ENCODE data around the gene HELB.

The HELB gene

DNA sequence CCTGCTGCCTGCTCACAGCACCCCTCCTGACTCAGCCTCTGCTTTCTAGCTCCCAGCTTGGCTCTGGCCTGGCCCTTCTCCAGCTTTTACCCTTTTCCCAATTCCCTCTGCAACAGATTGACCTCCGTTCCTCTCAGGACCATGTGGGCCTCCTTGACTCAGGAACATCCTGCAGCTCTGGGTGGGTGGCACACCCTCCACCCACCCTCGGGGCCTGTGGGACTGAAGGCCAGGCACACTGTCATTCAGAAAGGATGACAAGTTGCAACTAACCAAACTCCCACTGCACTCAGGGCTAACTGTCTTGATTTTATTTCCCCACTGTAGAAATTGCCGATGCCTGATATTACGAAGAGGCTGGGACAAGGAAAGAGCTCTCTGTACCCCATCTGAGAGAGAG is 59.4 kb downstream of the HELB start:
- TF ChIP-seq, protein P1, sequence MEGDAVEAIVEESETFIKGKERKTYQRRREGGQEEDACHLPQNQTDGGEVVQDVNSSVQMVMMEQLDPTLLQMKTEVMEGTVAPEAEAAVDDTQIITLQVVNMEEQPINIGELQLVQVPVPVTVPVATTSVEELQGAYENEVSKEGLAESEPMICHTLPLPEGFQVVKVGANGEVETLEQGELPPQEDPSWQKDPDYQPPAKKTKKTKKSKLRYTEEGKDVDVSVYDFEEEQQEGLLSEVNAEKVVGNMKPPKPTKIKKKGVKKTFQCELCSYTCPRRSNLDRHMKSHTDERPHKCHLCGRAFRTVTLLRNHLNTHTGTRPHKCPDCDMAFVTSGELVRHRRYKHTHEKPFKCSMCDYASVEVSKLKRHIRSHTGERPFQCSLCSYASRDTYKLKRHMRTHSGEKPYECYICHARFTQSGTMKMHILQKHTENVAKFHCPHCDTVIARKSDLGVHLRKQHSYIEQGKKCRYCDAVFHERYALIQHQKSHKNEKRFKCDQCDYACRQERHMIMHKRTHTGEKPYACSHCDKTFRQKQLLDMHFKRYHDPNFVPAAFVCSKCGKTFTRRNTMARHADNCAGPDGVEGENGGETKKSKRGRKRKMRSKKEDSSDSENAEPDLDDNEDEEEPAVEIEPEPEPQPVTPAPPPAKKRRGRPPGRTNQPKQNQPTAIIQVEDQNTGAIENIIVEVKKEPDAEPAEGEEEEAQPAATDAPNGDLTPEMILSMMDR (conservative IDR thresholded peaks at IDR 0.05; ENCODE audit: control insufficient read depth, insufficient read depth, low read depth, low read length): no peak
- H3K4me3 ChIP-seq (ENCODE audit: control insufficient read depth, low read depth, low read length): no peak overlapping the region
- no peak for DNase-seq (ENCODE audit: low read depth)

DNA sequence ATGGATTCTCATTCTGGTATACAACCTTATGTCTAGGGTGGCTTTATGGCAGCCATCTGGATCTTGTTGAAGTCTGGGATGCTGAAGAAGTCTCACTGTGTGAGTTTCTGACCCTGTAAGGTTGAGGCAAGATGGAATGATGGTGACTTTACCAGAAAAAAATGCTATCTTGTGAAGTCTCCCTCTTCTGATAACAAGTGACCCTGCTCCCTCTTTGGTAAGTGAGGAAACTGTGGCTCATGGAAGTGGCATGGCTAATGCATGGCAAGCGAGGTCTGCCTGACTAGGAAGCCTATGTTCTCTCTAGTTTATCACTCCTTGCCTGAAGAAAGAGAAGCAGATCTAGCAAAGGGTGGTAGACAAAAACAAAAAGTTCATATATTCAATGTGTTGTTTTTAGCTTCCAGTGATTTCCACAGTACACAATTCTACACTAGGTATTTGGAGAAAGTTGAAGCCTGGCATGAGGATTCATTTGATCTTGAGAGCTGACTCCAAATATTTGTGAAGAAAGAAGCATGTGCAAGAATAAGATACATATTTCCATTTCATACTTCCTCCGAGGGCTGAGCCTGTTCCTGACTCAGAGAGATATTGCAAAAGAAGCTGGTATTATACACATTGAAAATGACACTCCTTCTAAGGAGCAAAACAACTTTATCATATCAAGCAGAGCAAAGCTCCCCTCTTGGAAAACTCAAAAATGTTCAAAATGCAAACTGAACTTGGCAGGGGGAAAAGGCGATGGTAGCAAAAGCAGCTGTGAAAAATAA is 63.6 kb downstream of the HELB start:
- TF ChIP-seq, protein P1 (conservative IDR thresholded peaks at IDR 0.05; ENCODE audit: control insufficient read depth, insufficient read depth, low read depth, low read length): no peak
- no peak for DNase-seq (ENCODE audit: low read depth)
- H3K4me3 ChIP-seq (ENCODE audit: control insufficient read depth, low read depth, low read length): no peak overlapping the region

DNA sequence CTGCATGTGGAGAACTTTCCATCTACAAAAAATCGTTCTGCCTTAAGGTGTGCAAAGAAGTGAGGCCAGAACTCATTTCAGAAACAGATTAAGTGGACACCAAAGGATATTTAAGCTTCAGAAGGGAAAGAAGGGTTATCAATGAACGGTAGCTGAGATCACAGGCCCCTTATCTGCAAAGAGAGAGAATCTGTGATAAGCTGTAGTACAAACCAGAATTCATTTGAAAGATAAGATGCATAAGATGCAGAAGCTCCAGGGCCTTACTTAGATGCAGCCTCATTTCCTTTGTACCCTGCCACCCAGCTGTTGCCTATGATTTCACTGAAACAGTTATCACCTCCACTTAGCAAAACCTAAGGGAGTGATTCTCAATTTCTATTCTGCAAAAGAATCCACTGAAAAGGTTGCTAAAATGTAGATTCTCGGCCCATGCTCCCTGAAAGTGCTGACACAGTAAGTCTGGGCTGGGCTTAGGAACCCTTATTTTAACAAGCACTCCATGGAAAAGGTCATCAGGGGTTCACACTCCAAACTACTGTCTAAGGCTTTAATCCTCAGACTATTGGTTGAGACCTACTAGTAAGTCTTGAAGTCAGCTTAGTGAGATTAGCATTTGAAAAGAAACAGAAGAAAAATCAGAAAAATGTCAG is 64.8 kb downstream of the HELB start:
- no peak for DNase-seq (ENCODE audit: low read depth)
- TF ChIP-seq, protein P1 (conservative IDR thresholded peaks at IDR 0.05; ENCODE audit: control insufficient read depth, insufficient read depth, low read depth, low read length): no peak
- no peak overlapping the region for H3K4me3 ChIP-seq (ENCODE audit: control insufficient read depth, low read depth, low read length)

DNA sequence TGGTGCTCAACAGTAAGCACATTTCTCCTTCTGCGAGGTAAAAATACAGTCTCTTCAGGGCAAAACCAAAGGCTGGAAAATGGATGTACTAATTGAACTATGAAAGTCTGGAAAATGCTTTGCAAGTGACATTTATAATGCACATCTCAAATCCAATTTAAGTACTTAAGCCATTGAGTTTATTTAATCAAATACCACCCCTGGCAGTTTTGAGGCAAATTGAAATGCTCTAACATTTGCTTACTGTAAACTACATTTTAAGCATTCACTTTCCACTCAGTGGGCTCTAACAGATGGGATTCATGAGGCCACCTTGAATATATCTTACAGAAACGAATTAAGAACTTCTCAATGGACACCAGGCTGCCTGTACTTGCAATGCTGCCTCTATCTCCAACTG is 69.7 kb downstream of the HELB start:
- DNase-seq (ENCODE audit: low read depth): no peak
- TF ChIP-seq, protein P1 (conservative IDR thresholded peaks at IDR 0.05; ENCODE audit: control insufficient read depth, insufficient read depth, low read depth, low read length): no peak

DNA sequence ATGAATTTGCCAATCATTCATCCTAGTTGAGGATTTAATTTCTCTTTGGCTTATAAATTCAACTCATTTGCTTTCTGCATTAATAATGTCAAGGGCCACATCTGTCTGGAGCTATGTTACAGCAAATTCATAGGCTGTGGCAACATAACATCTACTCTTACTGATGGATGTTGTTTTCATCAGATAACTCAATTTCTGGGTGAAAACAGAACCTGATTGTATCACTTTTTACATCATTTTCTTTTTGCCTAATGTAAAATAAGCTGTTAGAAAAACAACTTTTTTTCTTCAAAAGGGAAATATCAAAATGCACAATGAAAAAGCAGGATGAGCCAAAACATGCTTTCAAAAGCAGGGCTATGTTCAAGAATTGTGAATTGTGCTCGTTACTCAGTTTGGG is 73.3 kb downstream of the HELB start:
- H3K4me3 ChIP-seq (ENCODE audit: control insufficient read depth, low read depth, low read length): no peak overlapping the region
- TF ChIP-seq, protein P1 (conservative IDR thresholded peaks at IDR 0.05; ENCODE audit: control insufficient read depth, insufficient read depth, low read depth, low read length): no peak
- no peak for DNase-seq (ENCODE audit: low read depth)

More for the DNA sequence above, 69.7 kb downstream of the HELB start:
- H3K4me3 ChIP-seq (ENCODE audit: control insufficient read depth, low read depth, low read length): no peak overlapping the region

DNA sequence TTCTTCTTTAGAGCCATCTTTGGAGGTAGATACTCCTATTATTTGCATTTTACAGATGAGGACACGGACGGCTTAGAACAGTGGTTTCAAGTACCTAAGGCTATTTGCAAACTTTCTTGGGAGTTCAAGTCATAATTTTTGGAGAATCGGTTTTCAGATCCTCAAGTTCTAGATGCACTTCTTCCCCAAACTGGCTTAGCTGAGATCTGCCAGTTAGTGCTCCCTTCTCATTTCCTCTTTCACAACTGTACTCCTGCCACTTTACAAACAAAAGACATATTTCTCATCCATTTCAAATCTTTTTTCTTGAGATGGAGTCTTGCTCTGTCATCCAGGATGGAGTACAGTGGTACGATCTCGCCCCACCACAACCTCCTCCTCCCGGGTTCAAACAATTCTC is 77.3 kb downstream of the HELB start:
- H3K4me3 ChIP-seq (ENCODE audit: control insufficient read depth, low read depth, low read length): no peak overlapping the region
- TF ChIP-seq, protein P1 (conservative IDR thresholded peaks at IDR 0.05; ENCODE audit: control insufficient read depth, insufficient read depth, low read depth, low read length): no peak
- no peak for DNase-seq (ENCODE audit: low read depth)

All from fibroblast of mammary gland (primary cell).